Sigmoid colon (tissue), 7 donors: ENCODE data around the gene C10orf53. TPM values are rescaled to one million over a fixed set of nuclear protein-coding genes. Genes with fewer than 3 reads are reported as not detected.

Experiments used
- DNase-seq: peaks from one replicate; pipeline ENCODE4 v3.0.0-alpha.2; 2019
- H3K27ac ChIP-seq, 4 donors: fragments of 200-600 bp; sonication (generic); one replicate each; pipeline ENCODE4 v1.5.1; 2016 to 2019; ENCODE audit warnings: mild to moderate bottlenecking in 1 of 4
- H3K27me3 ChIP-seq, 3 donors: fragments of 200-600 bp; sonication (generic); one replicate each; pipeline ENCODE4 v1.5.1; 2019; ENCODE audit warnings: mild to moderate bottlenecking in 1 of 3
- H3K36me3 ChIP-seq, 4 donors: fragments of 200-600 bp; sonication (generic); one replicate each; pipeline ENCODE4 v1.5.1; 2016 to 2019
- H3K4me1 ChIP-seq, 4 donors: fragments of 200-600 bp; sonication (generic); one replicate each; pipeline ENCODE4 v1.5.1; 2017 to 2019
- H3K4me3 ChIP-seq, 4 donors: fragments of 200-600 bp; sonication (generic); one replicate each; pipeline ENCODE4 v1.5.1; 2017 to 2019; ENCODE audit warnings: mild to moderate bottlenecking in 2 of 4, moderate library complexity in 1 of 4
- H3K9me3 ChIP-seq, 4 donors: fragments of 200-600 bp in 3 of 4; sonication (generic) in 3 of 4; one replicate each; pipeline versions ENCODE4 v1.5.1 to v1.6.1; 2013 to 2019
- EP300 ChIP-seq, 4 donors: sonication (generic); formaldehyde crosslinking; IDR thresholded peaks; one replicate each; pipeline ENCODE4 v1.6.1; 2017; ENCODE audit warnings: antibody characterized with exemption in 4 of 4
- POLR2A ChIP-seq, 2 donors: fragments of 450-650 bp; IDR thresholded peaks; one replicate each; pipeline ENCODE4 v1.6.1; 2016; ENCODE audit warnings: antibody characterized with exemption in 2 of 2, mild to moderate bottlenecking in 2 of 2, moderate library complexity in 2 of 2
- POLR2AphosphoS5 ChIP-seq, 4 donors: sonication (generic); formaldehyde crosslinking; IDR thresholded peaks; one replicate each; pipeline ENCODE4 v1.6.1; 2017; ENCODE audit warnings: antibody characterized with exemption in 4 of 4
- WGBS, 2 donors: extraction: QIAGEN DNeasy Blood & Tissue Kit; methylation state at CpG; one replicate each; pipeline ENCODE4 v1.1.7; 2013; 5-methylcytosine and 5-hydroxymethylcytosine counted together
- intact Hi-C: fragments of 100-400 bp; cut with DNase I; formaldehyde crosslinking; loops from one replicate; pipeline ENCODE4 v1.15.1; 2023
- polyA plus RNA-seq, 3 donors: library from polyadenylated mRNA; stranded (reverse); fragments of 200-250 nt; gene quantifications; one replicate each; pipeline ENCODE4 v1.2.3, GENCODE V29; 2013
- total RNA-seq, 4 donors: library from RNA; depleted of rRNA; stranded (reverse); fragments of >200 nt; gene quantifications; one replicate each; pipeline ENCODE4 v1.1.0, GENCODE V29; 2016
- TF ChIP-seq, protein P1 (sequence below), 4 experiments: fragments of 450-650 bp in 3 of 4; fragments of 200-600 bp in 1 of 4; IDR thresholded peaks; one replicate each; pipeline ENCODE4 v1.5.1; 2016 to 2019; ENCODE audit warnings: antibody characterized with exemption in 4 of 4, mild to moderate bottlenecking in 3 of 4, moderate library complexity in 2 of 4
- donor health status: healthy with polysubstance abuse.
- donor health status: Bipolar disorder and iron deficiency.
- donor health status: healthy.

Gene C10orf53
- total and polyA plus RNA-seq, 7 donors = not detected

DNA sequence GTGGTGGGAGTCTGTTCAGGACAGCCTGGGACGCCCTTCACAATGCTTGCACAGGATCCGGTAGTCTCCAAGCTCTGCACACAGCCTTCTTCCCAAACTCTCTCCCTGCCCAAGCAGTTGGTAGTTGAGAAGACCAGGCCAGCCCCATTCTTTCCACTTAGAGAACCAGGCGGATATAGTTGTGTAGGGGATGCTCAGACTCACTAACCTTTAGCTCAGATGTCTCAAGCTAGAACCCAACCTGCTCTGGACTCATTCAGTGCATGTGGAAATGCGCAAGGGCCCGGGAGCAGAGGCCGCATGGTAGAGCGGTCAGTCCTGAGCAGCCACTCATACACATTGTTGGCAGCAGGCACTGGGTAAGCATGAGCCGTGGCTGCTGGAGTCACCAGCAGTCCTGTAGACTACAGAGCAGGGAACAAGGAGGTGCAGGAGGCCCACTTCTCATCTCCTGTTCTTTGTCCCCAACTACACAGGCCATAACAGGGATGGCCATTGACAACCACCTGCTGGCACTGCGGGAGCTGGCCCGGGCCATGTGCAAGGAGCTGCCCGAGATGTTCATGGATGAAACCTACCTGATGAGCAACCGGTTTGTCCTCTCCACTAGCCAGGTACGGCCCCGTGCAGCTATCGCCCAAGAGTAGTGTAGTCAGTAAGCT lies 17.2 kb upstream of the C10orf53 start:
- Histone ChIP-seq H3K4me3 (no peak overlapping the region), H3K27ac (no peak overlapping the region), H3K9me3 (no peaks in the 10 kb centered on the region), H3K4me1 (no peaks in the 10 kb centered on the region), H3K36me3 (no peaks in the 10 kb centered on the region), H3K27me3 (no peaks in the 10 kb centered on the region)
- no peak for TF ChIP-seq POLR2A (IDR thresholded peaks at IDR 0.05)
- TF ChIP-seq POLR2AphosphoS5 (IDR thresholded peaks at IDR 0.05) = no peak
- TF ChIP-seq, protein P1, sequence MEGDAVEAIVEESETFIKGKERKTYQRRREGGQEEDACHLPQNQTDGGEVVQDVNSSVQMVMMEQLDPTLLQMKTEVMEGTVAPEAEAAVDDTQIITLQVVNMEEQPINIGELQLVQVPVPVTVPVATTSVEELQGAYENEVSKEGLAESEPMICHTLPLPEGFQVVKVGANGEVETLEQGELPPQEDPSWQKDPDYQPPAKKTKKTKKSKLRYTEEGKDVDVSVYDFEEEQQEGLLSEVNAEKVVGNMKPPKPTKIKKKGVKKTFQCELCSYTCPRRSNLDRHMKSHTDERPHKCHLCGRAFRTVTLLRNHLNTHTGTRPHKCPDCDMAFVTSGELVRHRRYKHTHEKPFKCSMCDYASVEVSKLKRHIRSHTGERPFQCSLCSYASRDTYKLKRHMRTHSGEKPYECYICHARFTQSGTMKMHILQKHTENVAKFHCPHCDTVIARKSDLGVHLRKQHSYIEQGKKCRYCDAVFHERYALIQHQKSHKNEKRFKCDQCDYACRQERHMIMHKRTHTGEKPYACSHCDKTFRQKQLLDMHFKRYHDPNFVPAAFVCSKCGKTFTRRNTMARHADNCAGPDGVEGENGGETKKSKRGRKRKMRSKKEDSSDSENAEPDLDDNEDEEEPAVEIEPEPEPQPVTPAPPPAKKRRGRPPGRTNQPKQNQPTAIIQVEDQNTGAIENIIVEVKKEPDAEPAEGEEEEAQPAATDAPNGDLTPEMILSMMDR (IDR thresholded peaks at IDR 0.05) = no peak
- no peak for TF ChIP-seq EP300 (IDR thresholded peaks at IDR 0.05)
- WGBS, 2 donors = 88 to 89% methylated on average over 15 of the region's 15 CpGs
- intact Hi-C loops = no loop called here
- DNase-seq = no peak

DNA sequence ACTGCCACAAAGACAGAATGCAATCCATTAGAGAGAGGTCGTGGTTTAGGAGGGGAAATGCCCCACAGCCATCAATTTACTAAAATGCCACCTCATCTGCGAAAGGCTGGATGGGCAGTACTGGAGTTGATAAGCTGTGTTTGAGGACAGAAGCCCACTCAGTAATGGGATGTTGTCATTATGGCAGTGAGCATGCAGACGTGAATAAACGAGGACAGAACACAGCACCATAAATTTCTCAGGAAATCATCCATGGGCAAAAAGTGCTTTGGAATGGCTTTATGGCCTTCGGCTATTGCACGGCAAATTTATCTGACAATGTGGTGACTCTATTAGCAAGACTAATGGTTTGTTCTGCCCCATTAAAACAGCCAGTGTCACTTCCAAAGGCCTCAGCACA lies 15.9 kb upstream of the C10orf53 start:
- no peaks in the 10 kb centered on the region for H3K9me3 ChIP-seq
- H3K4me1 ChIP-seq = no peaks in the 10 kb centered on the region
- no peak for DNase-seq
- no peaks in the 10 kb centered on the region for H3K27me3 ChIP-seq
- no peak overlapping the region for H3K27ac ChIP-seq
- TF ChIP-seq POLR2AphosphoS5 (IDR thresholded peaks at IDR 0.05) (no peak), EP300 (IDR thresholded peaks at IDR 0.05) (no peak), POLR2A (IDR thresholded peaks at IDR 0.05) (no peak)
- TF ChIP-seq, protein P1 (IDR thresholded peaks at IDR 0.05) = no peak
- intact Hi-C loops = no loop called here
- 62 to 66% methylated on average over 6 of the region's 6 CpGs for WGBS, 2 donors
- H3K36me3 ChIP-seq = no peaks in the 10 kb centered on the region
- no peak overlapping the region for H3K4me3 ChIP-seq

DNA sequence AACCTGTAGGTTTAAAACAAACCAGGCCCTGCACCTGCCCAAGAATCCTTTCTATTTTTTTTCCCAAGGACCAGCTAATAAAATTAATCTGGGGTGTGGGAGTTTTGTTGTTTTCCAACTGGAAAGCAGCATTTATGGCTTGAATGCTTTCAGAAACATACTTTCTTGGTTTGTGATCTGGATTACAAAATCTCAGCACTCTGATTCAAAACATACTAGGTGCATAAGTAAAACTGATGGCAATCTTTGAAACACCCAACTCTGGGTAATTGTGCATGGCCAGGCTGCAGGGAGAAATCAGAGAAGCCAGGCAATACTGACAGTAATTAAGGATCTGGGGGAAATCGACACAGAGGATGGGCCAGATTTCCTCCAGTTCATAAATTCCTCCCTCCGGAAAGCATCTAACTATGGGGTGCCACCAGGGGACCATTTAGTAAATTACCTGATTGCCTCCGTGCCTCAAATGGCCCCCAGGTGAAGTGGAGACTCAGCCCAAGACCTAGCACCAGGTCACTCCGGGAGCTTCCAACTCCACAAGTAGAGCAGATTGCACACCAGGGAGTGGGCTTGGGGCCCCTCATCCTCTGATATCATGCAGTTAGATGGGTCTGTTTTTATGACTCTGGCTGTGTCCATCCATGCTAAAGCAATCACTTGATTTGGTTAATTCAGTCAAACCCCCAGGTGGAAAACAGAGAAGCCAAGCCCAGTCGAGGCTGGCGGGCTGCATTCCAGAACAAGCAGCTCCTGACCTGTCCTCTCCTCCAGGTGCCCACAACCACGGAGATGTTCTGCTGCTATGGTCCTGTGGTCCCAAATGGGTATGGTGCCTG lies 15.2 kb upstream of the C10orf53 start:
- no peak for DNase-seq

DNA sequence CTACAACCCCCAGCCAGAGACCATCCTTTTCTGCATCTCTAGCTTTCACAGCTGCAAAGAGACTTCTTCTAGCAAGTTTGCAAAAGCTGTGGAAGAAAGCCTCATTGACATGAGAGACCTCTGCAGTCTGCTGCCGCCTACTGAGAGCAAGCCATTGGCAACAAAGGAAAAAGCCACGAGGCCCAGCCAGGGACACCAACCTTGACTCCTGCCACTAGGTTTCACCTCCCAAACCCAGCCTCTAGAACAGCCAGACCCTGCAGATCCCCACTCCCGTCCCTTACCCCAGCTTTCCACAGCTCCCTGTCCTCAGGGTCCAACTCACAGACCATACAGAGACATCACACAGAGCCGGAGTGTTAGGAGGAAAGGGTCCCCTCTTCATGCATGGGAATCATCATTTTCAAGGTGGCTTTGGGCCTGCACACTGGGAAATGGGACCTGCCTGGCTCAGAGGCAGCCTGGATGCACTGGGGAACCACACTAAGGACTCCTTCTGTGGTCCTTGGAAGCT lies 14.6 kb upstream of the C10orf53 start:
- DNase-seq = no peak
- Histone ChIP-seq H3K27ac (no peak overlapping the region), H3K9me3 (no peaks in the 10 kb centered on the region), H3K27me3 (no peaks in the 10 kb centered on the region), H3K4me3 (no peak overlapping the region), H3K36me3 (no peaks in the 10 kb centered on the region), H3K4me1 (no peaks in the 10 kb centered on the region)
- WGBS, 2 donors = 77 to 85% methylated on average over 4 of the region's 4 CpGs
- intact Hi-C loops = no loop called here
- TF ChIP-seq, protein P1 (IDR thresholded peaks at IDR 0.05) = no peak
- TF ChIP-seq EP300 (IDR thresholded peaks at IDR 0.05) = no peak
- no peak for TF ChIP-seq POLR2A (IDR thresholded peaks at IDR 0.05)
- TF ChIP-seq POLR2AphosphoS5 (IDR thresholded peaks at IDR 0.05) = no peak

More for the DNA sequence above, 15.2 kb upstream of the C10orf53 start:
- no peak for TF ChIP-seq POLR2A (IDR thresholded peaks at IDR 0.05)
- TF ChIP-seq EP300 (IDR thresholded peaks at IDR 0.05) = no peak
- TF ChIP-seq, protein P1 (IDR thresholded peaks at IDR 0.05) = no peak
- TF ChIP-seq POLR2AphosphoS5 (IDR thresholded peaks at IDR 0.05) = no peak
- Histone ChIP-seq H3K36me3 (no peaks in the 10 kb centered on the region), H3K27me3 (no peaks in the 10 kb centered on the region), H3K4me1 (no peaks in the 10 kb centered on the region), H3K4me3 (no peak overlapping the region), H3K27ac (no peak overlapping the region), H3K9me3 (no peaks in the 10 kb centered on the region)
- intact Hi-C loops = no loop called here
- 75 to 79% methylated on average over 7 of the region's 7 CpGs for WGBS, 2 donors
